OCI-LY3 (cell line): ENCODE data around the gene DDB1.

ENCODE experiments used
- CTCF ChIP-seq: fragments of 200-600, 300-600 bp; sonication (generic); IDR thresholded peaks from 2 replicates; pipeline ENCODE4 v1.5.1; 2014; ENCODE audit warnings: antibody characterized with exemption, low read length, low read depth
- EZH2phosphoT487 ChIP-seq: fragments of 200-600 bp; shearing (Covaris generic); IDR thresholded peaks from 2 replicates; pipeline ENCODE4 v1.6.1; 2018; ENCODE audit warnings: antibody characterized with exemption, mixed run types, low read depth

DNA sequence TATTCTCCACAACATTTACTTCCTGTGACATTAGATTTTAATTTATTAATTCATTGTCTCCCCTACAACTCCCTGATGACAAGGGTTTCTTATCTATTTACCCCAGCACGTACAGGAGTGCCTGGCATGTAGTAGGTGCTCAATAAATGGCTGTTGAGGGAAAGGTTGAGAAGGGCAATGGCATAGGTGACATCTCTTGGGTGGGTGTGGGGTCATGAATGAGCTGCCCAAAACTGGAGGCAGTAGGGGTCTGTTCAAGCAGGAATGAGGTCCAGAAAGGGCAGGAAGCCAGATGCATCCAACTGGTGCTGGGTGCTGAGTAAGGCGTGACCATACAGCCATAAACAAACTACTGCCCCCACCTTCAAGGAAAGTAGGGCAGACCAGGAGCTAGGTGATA lies 40.5 kb downstream of the DDB1 start:
- TF ChIP-seq CTCF (no peak), EZH2phosphoT487 (no peak)
